ENCODE measurements around the gene CHURC1.

The CHURC1 gene

GRCh38 chr14:64920465-64920864 lies 6.2 kb downstream of the CHURC1 start:
- no peak overlapping the region for H3K4me3 ChIP-seq (ENCODE audit: low read depth, low read length)
- TF ChIP-seq CTCF (IDR thresholded peaks at IDR 0.05; ENCODE audit: low read depth, low read length): no peak

- no peak overlapping the region for H3K4me3 ChIP-seq (ENCODE audit: low read depth, low read length)
- TF ChIP-seq CTCF (IDR thresholded peaks at IDR 0.05; ENCODE audit: low read depth, low read length): no peak
These were observed 8.8 kb downstream of the CHURC1 start for GRCh38 chr14:64923015-64923414.

GRCh38 chr14:64926398-64926995 lies 12.2 kb downstream of the CHURC1 start:
- H3K4me3 ChIP-seq (ENCODE audit: low read depth, low read length): no peak overlapping the region
- TF ChIP-seq CTCF (IDR thresholded peaks at IDR 0.05; ENCODE audit: low read depth, low read length): no peak

GRCh38 chr14:64927031-64927430 lies 12.8 kb downstream of the CHURC1 start:
- H3K4me3 ChIP-seq (ENCODE audit: low read depth, low read length): no peak overlapping the region
- TF ChIP-seq CTCF (IDR thresholded peaks at IDR 0.05; ENCODE audit: low read depth, low read length): no peak

GRCh38 chr14:64928239-64929013 lies 14.2 kb downstream of the CHURC1 start:
- H3K4me3 ChIP-seq (ENCODE audit: low read depth, low read length): no peak overlapping the region
- no peak for TF ChIP-seq CTCF (IDR thresholded peaks at IDR 0.05; ENCODE audit: low read depth, low read length)

- no peak for TF ChIP-seq CTCF (IDR thresholded peaks at IDR 0.05; ENCODE audit: low read depth, low read length)
- H3K4me3 ChIP-seq (ENCODE audit: low read depth, low read length): no peak overlapping the region
These were observed 14.7 kb downstream of the CHURC1 start for GRCh38 chr14:64929014-64929359.

- TF ChIP-seq CTCF (IDR thresholded peaks at IDR 0.05; ENCODE audit: low read depth, low read length): no peak
- no peak overlapping the region for H3K4me3 ChIP-seq (ENCODE audit: low read depth, low read length)
These were observed 16.0 kb downstream of the CHURC1 start for GRCh38 chr14:64930085-64930843.

All from WI38 (cell line).